HG02623 (cell line): ENCODE results near the gene DDX56.
"Not testable (repeated sequence)": the region's sequence is repeated elsewhere in the genome, so short reads cannot be mapped to it uniquely, and the experiment has no call there.

Experiments used
- ATAC-seq: cut with Tn5 transposase; IDR thresholded peaks from one replicate; pipeline ENCODE4 v1.9.1; 2021; ENCODE audit warnings: moderate library complexity; ENCODE audit not compliant: unreplicated experiment

Gene DDX56

DNA sequence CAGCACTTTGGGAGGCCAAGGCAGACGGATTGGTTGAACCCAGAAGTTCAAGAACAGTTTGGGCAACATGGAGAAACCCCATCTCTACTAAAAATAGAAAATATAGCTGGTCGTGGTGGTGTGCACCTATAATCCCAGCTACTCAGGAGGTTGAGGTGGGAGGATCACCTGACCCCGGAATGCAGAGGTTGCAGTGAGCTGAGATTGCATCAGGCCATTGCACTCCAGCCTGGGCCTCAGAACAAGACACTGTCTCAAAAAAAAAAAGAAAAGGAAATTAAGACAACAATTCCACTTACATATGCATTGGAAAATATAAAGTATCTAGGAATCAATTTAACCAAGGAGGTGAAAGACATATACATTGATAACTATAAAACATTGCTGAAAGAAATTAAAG is 25.5 kb upstream of the DDX56 start:
- no peak for ATAC-seq

DNA sequence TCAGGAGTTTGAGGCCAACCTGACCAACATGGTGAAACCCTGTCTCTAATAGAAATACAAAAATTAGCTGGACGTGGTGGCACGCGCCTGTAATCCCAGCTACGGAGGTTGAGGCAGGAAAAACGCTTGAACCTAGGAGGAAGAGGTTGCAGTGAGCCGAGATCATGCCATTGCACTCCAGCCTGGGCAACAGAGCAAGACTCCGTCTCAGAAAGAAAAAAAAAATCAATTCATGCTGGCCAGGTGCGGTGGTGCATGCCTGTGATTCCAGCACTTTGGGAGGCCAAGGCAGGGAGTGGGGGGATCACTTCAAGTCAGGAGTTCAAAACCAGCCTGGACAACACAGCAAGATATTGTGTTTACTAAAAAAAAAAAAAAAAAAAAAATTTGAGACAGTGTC is 23.5 kb upstream of the DDX56 start:
- not testable (repeated sequence) for ATAC-seq

DNA sequence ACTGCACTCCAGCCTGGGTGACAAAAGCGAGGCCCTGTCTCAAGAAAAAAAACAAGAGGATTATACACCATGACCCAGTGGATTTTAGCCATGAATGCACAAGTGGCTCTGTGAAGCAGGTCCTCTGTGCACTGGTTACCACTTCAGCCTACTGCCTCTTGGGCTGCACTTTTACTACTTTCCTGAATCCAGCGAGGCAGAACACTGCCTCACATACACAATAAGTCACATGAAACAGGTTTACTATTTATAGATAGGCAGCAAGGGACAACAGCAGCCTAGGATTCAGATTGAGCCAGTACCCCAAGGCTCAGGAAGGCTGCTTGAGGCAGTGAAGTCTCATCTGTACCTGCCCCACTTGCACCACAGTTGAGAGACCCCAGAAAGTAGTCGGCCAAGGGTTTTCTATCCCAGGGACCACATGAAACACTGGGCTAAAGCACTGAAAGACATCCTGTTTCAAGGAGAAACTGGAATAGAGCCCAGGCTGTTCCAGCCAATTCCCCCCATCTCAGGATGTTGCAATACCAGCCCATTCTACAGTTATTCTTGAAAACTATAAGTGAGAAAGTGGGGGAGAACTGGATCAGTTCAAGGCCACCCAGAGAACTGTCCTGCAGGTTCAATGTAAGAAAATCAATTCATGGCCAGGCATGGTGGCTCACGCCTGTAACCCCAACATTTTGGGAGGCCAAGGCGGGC is 22.4 kb upstream of the DDX56 start:
- no peak for ATAC-seq

DNA sequence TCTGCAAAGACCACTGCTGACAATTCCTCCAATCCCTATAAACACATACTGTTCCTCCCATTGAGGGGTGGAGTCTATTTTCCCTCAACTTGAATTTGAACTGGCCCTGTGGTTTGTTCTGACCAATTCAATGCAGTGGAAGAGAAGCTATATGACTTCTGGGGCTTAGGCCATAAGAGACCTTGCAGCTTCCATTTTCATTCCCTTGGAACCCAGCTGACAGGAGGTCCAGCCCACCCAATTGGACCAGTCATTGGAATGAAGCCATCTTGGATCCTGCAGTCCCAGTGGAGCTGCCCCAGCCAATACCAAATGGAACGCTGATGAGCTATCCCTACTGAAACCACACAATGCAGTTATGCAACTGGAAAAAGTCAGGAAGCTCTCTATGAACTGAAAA is 17.2 kb upstream of the DDX56 start:
- no peak for ATAC-seq

DNA sequence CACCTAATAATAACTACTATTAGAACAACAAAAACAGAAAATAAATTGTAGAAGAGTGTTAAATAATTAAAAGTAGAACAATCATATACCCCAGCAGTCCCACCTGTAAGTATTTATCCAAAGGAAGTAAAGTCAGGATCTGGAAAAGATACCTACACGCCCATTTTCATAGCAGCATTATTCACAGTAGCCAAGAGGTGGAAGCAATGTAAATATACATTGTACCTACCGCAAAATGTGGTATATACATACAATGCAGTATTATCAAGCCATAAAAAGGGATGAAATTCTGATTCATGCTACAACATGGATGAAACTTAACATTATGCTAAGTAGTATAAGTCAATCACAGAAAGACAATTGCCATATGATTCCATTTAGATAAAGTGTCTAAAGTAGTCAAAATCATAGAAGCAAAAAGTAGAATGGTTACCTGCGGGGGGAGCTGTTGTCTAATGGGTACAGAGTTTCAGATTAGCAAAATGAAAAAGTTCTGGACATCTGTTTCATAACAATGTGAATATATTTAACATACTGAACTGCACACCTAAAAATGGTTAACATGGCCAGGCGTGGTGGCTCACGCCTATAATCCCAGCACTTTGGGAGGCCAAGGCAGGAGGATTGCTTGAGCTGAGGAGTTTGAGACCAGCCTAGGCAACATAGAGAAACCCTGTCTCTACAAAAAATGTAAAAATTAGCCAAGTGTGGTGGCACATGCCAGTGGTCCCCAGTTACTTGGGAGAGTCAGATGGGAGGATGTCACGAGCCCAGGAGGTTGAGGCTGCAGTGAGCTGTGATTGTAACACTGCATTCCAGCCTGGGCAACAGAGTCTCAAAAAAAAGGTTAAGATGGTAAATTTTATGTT is 14.4 kb upstream of the DDX56 start:
- ATAC-seq: no peak

DNA sequence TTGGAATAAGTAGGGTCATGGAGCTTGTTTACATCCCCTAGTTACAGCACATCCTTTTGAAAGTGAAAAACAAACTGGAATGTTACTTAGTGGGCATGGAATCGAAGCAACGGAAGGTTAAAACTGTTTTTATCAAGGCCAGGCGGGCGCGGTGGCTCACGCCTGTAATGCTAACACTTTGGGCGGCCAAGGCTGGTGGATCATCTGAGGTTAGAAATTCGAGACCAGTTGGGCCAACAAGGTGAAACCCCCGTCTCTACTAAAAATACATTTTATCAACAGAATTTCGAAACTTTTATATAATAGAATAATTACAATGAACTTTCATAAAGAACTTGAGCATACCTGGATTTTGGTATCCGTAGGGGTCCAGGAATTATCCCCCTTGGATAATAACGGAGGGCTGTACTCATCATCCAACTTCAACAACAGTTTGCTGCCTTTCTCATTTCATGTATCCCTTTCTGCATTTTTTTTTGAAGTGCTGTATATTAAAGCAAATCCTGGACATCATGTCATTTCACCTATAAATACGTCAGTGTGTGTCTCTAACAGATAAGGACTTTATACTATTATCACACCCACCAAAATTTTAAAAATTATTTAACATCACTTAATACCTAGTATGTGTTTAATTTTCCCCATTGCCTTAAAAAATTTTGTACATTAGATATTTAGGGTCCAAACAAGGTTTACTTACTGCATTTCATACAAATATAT is 9.6 kb upstream of the DDX56 start:
- ATAC-seq: no peak

DNA sequence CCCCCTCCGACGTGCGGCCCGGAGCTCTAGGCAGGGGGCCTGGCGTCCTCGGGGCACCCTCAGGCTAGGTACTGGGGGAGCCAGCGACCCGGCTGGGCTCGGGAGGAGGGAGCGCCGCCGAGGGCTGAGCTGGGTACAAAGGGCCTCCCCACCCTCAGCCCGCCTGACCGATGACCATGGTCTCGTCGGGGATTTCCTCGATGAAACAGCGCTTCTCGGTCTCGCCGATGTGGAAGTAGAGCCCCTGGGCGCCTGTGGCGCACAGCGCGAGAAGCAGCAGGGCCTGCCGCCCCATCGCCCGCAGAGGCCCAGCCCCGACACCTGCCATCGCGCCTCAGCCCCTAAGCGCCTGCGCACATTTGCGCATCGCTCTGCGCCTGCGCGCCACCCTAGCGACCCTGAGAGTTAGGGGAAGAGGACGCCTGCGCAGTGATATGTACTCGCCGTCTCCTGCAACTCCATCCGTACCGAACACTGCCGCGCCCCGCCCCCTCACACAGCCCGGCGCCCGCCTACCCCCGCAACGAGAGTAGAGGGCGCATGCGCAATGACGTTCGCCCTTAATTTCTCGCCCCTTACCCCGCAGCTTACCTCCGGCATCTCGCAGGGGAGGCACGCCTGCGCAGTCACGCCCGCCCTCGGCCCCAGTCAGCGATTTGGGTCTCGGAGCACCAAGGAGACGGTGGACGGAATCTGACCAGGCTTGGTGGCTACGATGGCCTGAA is 8.3 kb upstream of the DDX56 start, which contains the start of gene TMED4:
TSS of gene TMED4 (minus strand) at position 353 of the 725 bp plus-strand sequence. CDS start at position 328, 25 bp downstream.
- peak; percentile 84 for ATAC-seq

DNA sequence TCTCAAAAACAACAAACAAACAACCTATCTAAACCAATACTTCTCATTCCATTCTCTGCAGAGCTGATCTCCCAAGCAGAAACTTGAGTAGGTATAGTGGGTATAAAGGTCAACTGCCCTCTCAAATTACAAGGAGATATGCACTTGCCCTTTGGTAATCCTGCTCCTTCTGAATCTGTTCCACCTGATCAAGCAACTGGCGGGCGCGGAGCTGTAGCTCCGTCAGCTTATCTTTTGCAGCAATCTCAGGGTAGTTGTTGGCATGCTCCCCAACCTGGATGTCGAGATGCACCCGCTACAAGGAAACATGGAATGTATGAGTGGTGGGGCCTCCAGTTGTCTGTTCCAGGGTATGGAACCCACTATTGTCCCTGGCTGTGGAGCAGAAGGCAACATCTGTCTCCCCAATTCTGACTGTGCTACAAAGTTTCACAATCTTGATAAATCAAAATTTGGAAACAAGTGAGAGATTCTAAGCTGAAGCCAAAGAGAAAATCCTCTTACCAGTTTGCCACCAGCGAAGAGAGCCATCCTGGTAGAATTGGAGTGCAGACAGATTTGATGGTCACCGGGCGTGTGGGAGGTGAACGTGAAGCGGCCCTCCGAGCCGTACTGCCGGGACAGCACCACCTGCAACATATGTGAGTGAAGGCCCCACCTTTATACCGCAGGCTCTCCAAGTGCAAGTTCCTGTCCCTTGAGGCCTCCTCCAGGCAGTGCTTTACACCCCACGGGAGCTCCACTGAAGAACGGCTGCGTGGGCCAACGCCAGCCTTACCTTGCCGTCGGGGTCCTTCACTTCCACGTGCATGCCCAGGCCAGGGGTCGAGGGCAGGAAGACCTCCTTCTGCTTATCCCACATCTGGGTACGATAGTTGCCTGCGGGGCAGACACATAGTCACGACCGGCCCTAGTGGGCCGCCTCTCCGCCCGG is 7.5 kb upstream of the DDX56 start:
- peak; percentile 19 for ATAC-seq

DNA sequence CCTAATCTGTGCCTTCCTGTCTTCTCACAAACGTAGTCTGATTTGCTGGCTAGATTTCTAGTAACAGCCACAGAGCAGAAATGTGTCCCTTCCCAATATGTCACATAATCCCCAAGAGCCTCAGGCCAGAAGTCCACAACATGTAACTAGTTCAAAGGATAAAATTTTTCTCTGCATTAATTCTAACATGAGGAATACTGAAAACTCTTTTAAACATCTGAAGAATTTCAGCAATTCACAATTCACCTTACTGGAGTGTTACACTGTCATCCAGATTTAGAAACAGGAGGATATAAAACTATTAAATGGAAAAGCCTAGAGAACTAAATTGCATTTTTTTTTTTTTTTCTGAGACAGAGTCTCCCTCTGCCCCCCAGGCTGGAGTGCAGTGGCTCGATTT is 2.5 kb upstream of the DDX56 start:
- no peak for ATAC-seq

DNA sequence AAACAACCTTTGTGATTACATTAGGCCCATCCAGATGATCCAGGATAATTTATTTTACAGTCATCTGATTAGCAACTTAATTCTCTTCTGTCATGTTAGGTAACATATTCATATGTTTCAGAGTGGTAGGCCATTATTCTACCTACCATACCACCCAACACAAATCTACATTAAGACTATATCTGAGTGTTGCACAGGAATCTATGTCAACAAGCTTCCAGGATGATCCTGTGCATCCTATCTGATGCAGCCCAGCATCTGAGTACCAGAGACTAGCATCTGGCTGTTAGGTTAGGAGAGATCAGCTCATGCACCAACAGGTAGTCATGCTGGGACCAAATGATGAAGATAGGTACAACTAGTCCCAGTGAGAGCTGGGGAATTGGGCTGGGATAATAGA is 1.3 kb upstream of the DDX56 start:
- ATAC-seq: no peak

DNA sequence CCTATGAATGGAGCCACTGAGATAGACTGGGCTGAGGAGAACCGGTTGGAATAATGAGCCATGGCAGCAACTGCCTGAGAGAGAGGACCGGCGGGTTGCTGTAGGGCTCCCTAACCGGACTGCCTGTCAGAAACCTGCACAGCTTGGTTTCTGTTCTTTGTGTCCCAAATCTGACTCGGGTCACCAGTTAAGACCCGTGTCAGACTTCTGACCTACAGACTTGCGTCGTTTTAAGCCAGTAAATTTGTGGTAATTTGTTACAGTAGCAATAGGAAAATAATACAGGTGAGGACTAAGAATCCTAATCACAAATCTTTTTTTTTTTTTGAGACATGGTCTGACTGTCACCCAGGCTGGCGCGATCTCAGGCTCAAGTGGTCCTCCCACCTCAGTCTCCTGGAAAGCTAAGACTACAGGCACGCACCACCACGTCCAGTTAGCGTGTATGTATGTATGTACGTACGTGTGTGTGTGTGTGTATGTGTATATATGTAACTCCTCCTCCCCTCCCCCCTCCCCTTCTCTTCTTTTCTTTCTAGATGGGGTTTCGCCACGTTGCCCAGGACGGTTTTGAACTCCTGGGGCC is 672 bp upstream of the DDX56 start:
- ATAC-seq: no peak

DNA sequence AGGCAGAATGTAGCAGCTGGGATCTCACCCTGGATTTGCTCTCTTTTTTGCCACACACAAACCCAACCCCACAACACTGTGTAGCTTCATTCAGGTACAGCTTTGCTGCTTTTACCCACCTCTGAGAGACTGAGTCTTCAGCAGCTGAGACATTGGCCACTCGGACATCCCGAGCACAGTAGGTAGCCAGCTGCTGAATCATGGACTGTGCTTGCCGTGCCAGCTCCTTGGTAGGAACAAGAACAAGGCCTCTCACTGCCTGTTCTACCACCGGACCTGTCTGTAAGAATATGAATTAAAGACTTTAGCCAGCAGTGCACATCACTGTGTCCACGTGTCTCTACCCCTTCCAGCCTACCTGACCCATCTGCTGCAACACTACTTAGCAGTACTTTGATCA is 937 bp downstream of the DDX56 start:
- no peak for ATAC-seq

DNA sequence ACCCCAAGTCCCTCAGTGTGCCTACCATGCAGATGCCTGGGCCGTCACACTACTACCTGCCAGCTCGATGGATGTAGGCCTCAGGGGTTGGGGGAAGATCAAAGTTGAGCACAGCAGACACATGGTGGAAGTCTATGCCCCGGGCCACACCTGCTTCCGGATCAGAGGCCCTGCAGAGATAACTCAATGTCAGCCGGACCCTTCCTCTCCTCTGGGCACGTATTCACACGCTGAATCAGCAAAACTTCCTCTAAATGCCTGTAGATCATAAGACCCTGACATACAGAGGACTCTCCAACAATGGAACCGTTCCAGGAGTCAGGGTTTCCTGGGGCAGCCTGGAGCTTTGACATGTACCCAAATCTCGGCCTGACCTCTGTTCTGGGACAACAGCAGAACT is 3.7 kb downstream of the DDX56 start:
- no peak for ATAC-seq

DNA sequence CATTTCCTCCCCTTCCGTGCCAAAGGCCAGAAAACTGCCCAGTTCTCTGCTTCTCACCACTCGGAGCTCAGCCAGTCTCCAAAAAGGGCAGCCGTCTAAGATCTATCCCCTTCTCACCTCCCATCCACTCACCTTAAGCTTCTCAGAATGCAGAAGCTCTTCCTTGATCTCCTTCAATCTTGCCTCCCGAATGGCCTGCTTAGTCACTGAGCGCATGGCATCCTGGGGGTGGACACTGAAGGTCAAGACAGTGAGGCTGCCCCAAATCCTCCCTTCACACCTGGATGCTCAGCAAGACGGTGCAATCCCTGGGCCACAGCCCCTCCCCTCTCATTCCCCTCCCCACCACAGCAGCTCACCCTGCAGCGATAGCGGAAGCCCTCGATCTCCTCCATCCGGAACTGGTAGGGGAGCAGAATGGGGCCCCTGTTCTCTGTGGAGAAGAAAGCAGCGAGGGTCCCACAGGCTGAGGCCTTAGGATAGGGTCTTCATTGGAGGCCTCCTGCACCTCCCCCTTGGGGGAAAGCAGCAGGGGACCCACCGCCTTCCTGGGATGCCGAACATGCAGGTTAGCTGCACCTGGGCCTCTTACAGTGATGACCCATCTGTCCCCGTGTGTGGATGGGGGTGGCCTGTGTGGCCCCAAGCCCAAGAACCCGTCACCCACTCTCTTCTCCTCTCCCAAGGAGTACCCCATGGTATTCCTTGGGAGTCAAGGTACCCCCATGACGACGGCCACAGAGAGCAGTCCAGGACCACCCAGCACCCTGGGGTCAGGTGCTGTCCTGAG is 4.7 kb downstream of the DDX56 start:
- no peak for ATAC-seq

DNA sequence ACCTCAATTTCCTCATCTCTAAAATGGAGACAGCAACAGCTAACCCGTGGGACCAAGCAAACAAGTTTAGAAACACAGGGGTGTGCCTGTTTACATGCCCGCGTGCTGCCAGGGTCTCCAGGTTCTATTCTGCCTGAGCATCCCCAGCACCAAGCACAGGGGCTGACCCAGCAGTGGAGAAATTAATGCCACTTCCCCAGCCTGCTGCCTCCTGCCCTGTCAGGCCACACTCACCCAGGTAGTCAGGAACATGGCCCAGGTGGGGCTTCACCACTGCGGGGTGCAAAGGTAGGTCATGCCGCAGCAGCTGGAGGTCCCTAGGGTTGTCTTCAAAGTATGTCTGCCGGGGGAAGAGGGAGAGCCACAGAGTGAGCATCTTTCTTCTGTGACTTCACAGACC is 5.8 kb downstream of the DDX56 start:
- no peak for ATAC-seq

DNA sequence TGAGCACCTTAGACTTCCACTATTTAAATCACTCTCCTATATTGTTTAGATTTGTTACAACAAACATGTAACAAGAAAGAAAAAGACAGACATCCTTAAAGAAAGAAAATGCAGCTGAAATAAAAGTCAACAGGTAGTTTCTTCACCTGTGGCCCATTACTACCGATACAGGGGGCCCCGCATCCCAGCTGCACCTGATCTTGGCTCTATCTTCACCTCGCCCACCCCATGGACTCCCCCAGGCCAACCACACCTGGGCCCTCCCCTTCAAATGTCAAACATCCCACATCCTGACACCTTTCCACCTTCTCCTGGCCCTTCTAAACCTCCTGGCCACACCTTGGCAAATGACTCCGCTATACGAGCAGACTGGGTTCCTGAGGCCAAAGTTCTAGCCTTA is 7.0 kb downstream of the DDX56 start:
- ATAC-seq: no peak

DNA sequence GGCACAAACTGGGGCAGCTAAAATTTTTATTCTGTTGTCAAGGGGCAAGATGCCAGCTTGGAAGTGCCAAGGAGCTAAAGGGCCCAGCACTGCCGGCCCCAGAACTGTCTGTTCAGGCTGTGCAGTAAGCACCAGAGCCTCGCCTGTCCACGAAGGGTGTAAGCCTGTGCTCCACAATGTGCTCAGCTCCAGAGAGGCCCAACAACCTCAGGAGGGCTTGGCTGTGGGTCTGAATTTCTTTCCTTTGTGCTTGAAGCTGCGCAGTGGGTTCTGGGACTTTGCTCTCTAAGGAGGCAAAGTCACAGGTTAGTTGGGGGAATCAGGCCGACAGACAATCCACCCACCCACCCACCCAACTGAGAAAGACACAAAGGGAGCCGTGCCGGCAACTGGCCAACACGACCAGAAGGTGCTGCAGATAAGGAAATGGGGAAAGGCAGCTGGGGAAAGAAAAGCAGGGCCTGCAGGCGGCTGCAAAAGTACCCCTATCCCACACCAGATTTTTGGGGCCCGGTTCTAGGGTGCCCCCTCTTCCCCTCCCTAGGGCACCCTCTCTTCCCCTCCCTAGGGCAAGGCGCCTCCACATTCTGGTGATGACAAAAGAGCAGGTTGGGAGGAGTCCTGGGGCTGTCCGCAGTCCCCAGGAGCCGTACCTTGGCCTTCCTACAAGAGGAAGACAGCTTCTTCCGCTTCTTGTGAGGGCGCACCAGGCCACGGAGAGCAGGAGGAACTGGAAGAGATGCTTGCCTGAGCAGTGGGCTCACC is 7.7 kb downstream of the DDX56 start:
- no peak for ATAC-seq
